GM12874 (cell line): ENCODE measurements around the gene ARMC2.

Experiments used
- TF ChIP-seq, protein P1 (sequence below): IDR thresholded peaks from 2 replicates; pipeline ENCODE4 v1.5.1; 2011; ENCODE audit warnings: low read depth, mild to moderate bottlenecking, control low read depth, low read length, moderate library complexity; ENCODE audit not compliant: insufficient read depth

Gene ARMC2

DNA sequence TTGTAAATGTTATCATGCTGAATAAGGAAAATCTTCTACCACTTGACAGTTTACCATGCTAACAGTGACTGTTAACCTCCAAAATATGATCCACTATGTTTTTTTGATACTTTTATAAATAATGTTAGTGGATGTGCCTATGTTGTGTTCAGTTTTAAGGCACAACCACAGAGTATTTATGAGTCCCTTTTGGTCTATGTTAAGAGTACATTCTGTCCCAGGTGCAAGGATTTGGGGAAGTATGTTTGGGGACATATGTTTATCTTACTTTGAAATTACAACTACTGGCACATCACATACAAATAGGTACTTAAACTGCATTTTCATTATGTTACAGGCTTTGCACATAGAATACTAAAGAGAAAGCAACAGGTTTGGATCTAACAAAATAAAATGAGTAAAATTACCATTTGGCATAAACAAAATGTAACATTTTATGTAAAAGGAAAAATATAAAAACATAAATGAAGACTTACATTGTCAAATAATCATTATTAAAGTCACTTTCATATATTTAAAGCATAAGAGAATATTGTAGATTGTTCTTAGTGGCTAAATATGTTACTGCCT, 175.2 kb downstream of the ARMC2 start:
- TF ChIP-seq, protein P1, sequence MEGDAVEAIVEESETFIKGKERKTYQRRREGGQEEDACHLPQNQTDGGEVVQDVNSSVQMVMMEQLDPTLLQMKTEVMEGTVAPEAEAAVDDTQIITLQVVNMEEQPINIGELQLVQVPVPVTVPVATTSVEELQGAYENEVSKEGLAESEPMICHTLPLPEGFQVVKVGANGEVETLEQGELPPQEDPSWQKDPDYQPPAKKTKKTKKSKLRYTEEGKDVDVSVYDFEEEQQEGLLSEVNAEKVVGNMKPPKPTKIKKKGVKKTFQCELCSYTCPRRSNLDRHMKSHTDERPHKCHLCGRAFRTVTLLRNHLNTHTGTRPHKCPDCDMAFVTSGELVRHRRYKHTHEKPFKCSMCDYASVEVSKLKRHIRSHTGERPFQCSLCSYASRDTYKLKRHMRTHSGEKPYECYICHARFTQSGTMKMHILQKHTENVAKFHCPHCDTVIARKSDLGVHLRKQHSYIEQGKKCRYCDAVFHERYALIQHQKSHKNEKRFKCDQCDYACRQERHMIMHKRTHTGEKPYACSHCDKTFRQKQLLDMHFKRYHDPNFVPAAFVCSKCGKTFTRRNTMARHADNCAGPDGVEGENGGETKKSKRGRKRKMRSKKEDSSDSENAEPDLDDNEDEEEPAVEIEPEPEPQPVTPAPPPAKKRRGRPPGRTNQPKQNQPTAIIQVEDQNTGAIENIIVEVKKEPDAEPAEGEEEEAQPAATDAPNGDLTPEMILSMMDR = no peak
